Esophagus (tissue), 2 donors: ENCODE measurements around the gene ANKRD52. TPM values are rescaled to one million over a fixed set of nuclear protein-coding genes. Genes with fewer than 3 reads are reported as not detected.
"Not testable (repeated sequence)": the region's sequence is repeated elsewhere in the genome, so short reads cannot be mapped to it uniquely, and the experiment has no call there.

Source experiments
- H3K27ac ChIP-seq, 2 donors: one replicate each; pipeline ENCODE4 v1.5.1; 2013; ENCODE audit warnings: low read depth in 2 of 2, mild to moderate bottlenecking in 2 of 2, inconsistent platforms in 1 of 2, low read length in 1 of 2, moderate library complexity in 1 of 2
- H3K27me3 ChIP-seq, 2 donors: one replicate each; pipeline ENCODE4 v1.6.1; 2013; ENCODE audit warnings: low read length in 2 of 2, control low read depth in 1 of 2, mild to moderate bottlenecking in 1 of 2; ENCODE audit not compliant: insufficient read depth in 2 of 2, control insufficient read depth in 1 of 2
- H3K36me3 ChIP-seq, 2 donors: one replicate each; pipeline ENCODE4 v1.6.1; 2013; ENCODE audit warnings: low read length in 1 of 2; ENCODE audit not compliant: control insufficient read depth in 2 of 2, insufficient read depth in 2 of 2
- H3K4me1 ChIP-seq, 2 donors: one replicate each; pipeline ENCODE4 v1.6.1; 2013; ENCODE audit warnings: low read length in 1 of 2; ENCODE audit not compliant: control insufficient read depth in 2 of 2, insufficient read depth in 2 of 2
- H3K4me3 ChIP-seq, 2 donors: one replicate each; pipeline ENCODE4 v1.5.1; 2013; ENCODE audit warnings: low read length in 2 of 2, mild to moderate bottlenecking in 2 of 2, low read depth in 1 of 2, moderate library complexity in 1 of 2
- H3K9me3 ChIP-seq, 2 donors: one replicate each; pipeline ENCODE4 v1.6.1; 2013; ENCODE audit warnings: mild to moderate bottlenecking in 2 of 2, low read depth in 1 of 2, low read length in 1 of 2, moderate library complexity in 1 of 2; ENCODE audit not compliant: control insufficient read depth in 2 of 2, insufficient read depth in 1 of 2
- WGBS, 2 donors: extraction: QIAGEN DNeasy Blood & Tissue Kit; methylation state at CpG; one replicate each; pipeline ENCODE4 v1.1.7; 2013; 5-methylcytosine and 5-hydroxymethylcytosine counted together
- polyA plus RNA-seq, 2 donors: library from polyadenylated mRNA; stranded (reverse); fragments of 200-250 nt; gene quantifications; one replicate each; pipeline ENCODE4 v1.2.3, GENCODE V29; 2013
- donor health status: healthy with polysubstance abuse.
- donor health status: Bipolar disorder and iron deficiency.

The ANKRD52 gene
- polyA plus RNA-seq, 2 donors: 4.9 to 9.3 TPM

DNA sequence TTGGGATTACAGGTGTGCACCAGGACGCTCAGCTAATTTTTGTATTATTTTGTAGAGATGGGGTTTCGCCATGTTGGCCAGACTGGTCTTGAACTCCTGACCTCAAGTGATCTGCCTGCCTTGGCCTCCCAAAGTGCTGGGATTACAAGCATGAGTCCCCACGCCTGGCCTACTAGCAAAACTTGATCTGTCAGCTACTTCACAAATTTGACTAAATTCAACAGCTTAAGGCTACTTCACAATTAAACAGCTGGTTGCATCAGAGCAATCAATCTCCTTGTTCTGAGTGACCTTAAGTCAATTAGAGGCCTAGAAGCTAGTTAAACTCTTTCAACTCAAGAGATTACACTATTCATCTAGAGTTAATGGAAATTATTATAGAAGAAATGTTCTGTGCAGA lies 20.7 kb upstream of the ANKRD52 start:
- WGBS, 2 donors: 85 to 89% methylated on average over 3 of the region's 3 CpGs
- Histone ChIP-seq H3K27ac (no peak overlapping the region), H3K27me3 (no peaks in the 10 kb centered on the region), H3K4me1 (no peaks in the 10 kb centered on the region), H3K4me3 (no peak overlapping the region), H3K36me3 (peaks cover 16 to 37% of the 10 kb centered on the region in 2 donors), H3K9me3 (no peaks in the 10 kb centered on the region)

DNA sequence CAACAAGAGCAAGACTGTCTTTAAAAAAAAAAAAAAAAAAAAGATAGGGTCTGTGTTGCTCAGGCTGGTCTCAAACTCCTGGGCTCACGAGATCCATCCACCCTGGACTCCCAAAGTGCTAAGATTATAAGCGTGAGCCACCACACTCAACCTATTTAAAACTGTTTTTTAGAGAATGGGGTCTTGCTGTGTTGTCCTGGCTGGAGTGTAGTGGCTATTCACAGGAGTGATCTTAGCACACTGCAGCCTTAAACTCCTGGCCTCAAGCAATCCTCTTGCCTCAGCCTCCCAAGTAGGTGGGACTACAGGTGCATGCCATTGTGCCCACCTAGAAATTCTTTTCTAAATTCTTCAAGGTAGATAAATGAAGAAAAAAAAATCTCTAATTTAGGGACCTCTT lies 16.1 kb upstream of the ANKRD52 start:
- H3K36me3 ChIP-seq: peaks cover 17 to 36% of the 10 kb centered on the region in 2 donors
- 93 to 100% methylated on average over 2 of the region's 2 CpGs for WGBS, 2 donors

DNA sequence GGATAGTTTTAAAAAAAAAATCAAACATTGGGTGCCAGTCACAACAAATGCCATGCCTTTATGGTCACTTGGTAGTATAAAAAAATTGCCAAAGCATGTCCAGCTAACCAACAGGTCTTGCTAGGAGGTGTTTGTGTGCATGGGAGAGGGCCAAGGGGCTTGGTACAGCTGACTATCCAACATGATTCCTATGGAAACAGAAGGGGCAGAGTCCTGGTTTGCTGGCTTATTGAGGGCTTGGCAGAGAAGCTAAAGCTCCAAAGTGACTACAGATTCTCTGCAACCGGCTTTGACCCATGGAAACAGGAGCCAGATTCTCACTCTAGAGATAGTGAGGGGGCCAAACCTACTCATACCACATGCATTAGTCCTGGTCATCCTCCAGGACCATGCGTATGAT lies 14.3 kb upstream of the ANKRD52 start:
- H3K27me3 ChIP-seq, H3K27ac ChIP-seq, H3K4me3 ChIP-seq, H3K4me1 ChIP-seq, H3K9me3 ChIP-seq: not testable (repeated sequence)
- 79 to 92% methylated on average over 2 of the region's 2 CpGs for WGBS, 2 donors
- H3K36me3 ChIP-seq: peaks cover 17 to 29% of the 10 kb centered on the region in 2 donors

More for the DNA sequence above, 16.1 kb upstream of the ANKRD52 start:
- H3K4me3 ChIP-seq: no peak overlapping the region
- no peaks in the 10 kb centered on the region for H3K27me3 ChIP-seq
- H3K27ac ChIP-seq: no peak overlapping the region
- H3K4me1 ChIP-seq: no peaks in the 10 kb centered on the region
- no peaks in the 10 kb centered on the region for H3K9me3 ChIP-seq

DNA sequence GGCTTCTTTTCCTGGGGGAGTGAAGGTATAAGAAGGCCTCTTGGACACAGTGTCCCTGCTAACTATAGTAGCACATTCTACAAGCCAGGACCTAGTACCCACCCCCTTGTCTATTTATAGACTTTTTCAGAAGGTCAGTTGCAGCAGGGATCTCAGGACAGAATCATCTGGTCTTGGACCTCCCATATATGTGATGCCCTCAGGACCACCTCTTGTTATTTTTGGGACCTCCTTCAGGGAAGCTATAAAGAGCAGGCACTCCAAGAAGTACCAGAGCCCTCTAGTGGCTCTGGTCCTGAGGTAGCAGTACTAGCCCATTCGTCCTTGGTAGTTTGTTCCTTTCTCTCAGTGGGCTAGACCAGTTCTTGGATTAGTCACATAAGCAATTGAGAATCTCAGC lies 12.8 kb upstream of the ANKRD52 start:
- H3K4me3 ChIP-seq: no peak overlapping the region
- H3K9me3 ChIP-seq: no peaks in the 10 kb centered on the region
- no peak overlapping the region for H3K27ac ChIP-seq
- peaks cover 0 to 3% of the 10 kb centered on the region in 2 donors for H3K4me1 ChIP-seq
- peaks cover 17 to 25% of the 10 kb centered on the region in 2 donors for H3K36me3 ChIP-seq
- WGBS, 2 donors: 14 to 17% methylated on average over 1 of the region's 1 CpG
- no peaks in the 10 kb centered on the region for H3K27me3 ChIP-seq

DNA sequence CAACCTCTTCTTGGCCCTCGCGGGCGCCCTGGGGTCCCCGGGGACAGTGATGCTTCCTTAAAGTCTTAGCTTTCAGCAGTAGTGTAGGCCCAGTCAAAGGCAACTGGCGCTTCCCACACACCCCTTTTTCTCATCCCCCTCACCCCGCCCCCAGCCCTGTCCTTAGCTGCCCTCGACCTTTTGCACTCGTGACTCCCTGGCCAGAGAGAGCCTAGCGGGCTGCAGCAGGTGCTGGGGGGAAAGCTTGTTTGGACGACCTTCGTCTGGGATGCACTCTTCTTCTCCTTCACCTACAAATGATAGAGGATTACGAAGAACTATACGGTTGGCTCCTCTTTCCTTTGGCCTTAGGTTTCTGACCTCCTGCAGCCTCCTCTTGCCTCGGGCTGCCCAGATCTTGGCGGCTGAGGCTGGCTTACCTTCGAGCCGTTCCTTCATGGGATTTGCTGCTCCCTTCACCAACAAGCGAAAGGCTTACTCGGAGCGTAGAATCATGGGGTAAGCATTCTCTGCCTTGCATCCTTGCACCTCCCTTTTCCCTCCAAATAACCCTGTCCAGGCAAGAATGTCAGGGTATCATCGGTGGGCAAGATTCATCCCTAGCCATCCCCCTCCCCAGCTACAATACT lies 9.4 kb upstream of the ANKRD52 start:
- peaks cover 2 to 5% of the 10 kb centered on the region in 2 donors for H3K36me3 ChIP-seq
- WGBS, 2 donors: 27 to 28% methylated on average over 21 of the region's 21 CpGs
- H3K4me3 ChIP-seq: peak overlapping the region; percentile 66 to 87
- H3K27ac ChIP-seq: peak overlapping the region; percentile 93 to 96
- H3K9me3 ChIP-seq: no peaks in the 10 kb centered on the region
- peaks cover 0 to 3% of the 10 kb centered on the region in 2 donors for H3K4me1 ChIP-seq
- H3K27me3 ChIP-seq: no peaks in the 10 kb centered on the region

DNA sequence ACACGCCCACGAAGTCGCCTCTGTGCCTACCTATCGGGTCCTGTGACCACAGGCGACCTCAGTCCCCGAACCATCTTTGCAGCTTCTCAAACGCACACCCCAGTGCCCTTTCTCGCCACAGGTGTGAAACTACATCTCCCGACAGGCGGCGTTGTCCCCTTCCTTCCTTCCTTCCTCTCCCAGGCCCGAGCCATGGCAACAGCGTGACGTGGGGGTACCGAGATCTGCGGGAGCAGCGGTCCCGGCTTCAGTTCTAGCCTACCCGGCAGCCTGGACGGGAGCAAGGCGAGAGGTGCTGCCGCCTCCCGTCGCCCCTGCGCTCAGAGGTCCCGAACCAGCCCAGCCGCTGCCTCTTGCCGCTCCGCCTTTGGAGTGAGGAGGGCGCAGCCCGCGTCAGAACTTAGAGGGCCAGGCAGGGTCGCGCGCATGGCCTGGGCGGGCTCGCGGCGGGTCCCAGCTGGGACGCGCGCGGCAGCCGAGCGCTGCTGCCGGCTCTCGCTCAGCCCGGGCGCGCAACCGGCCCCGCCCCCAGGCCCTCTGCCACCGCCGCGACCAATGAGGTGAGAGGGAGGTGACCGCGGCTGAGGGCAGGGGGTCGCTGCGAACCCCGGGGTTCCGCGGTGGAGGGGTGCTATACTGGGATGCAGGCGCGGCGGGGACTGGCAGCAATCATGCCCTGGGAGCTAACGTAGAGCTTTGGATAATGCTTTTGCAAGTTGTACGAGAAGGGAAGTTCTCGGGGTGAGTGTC lies 8.7 kb upstream of the ANKRD52 start, which contains the start of gene COQ10A:
Gene COQ10A (plus strand): TSS at position 250 of the 750 bp plus-strand sequence. CDS start 177 bp downstream, at position 427.
- Histone ChIP-seq H3K4me1 (peaks cover 0 to 3% of the 10 kb centered on the region in 2 donors), H3K4me3 (peak within 1 kb of the TSS; percentile 66 to 87)
- WGBS, 2 donors: 0% methylated on average over 62 to 68 of the region's 68 CpGs

DNA sequence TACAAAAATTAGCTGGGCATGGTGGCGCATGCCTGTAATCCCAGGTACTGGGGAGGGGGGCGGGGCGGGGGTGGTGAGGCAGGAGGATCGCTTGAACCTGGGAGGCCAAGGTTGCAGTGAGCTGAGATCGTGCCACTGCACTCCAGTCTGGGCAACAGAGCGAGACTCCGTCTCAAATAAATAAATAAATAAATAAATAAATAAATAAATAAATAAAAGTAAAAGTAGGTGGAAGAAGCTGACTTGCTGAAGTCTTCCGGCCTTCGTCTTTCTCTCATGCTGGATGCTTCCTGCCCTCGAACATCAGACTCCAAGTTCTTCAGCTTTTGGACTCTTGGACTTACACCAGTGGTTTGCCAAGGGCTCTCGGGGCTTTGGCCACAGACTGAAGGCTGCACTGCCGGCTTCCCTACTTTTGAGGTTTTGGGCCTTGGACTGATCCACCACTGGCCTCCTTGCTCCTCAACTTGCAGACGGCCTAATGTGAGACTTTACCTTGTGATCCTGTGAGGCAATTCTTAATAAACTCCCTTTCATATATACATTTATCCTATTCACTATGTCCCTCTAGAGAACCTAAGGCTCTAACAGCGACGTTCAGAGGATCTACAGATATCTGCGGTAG lies 8.0 kb upstream of the ANKRD52 start:
- not testable (repeated sequence) for H3K27me3 ChIP-seq, H3K4me1 ChIP-seq, H3K9me3 ChIP-seq, H3K36me3 ChIP-seq
- Histone ChIP-seq H3K4me3 (peak overlapping the region; percentile 66 to 87), H3K27ac (peak overlapping the region; percentile 93 to 96)
- WGBS, 2 donors: 54% methylated on average over 16 of the region's 16 CpGs

More for the DNA sequence above, 8.7 kb upstream of the ANKRD52 start, which contains the start of gene COQ10A:
- Histone ChIP-seq H3K27me3 (no peaks in the 10 kb centered on the region), H3K27ac (peak within 1 kb of the TSS; percentile 93 to 96), H3K36me3 (peaks cover 0 to 5% of the 10 kb centered on the region in 2 donors), H3K9me3 (no peaks in the 10 kb centered on the region)

DNA sequence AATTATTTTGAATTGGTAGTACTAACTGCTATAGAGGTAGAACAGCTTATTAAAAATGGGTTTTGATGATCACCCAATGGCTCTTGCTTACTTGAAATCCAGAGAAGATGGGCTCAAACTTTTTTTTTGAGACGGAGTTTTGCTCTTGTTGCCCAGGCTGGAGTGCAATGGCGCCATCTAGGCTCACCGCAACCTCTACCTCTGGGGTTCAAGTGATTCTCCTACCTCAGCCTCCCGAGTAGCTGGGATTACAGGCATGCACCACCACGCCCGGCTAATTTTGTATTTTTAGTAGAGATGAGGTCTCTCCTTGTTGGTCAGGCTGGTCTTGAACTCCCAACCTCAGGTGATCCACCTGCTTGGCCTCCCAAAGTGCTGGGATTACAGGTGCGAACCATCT lies 4.8 kb upstream of the ANKRD52 start:
- H3K4me3 ChIP-seq: not testable (repeated sequence)
- WGBS, 2 donors: 91 to 93% methylated on average over 7 of the region's 7 CpGs

DNA sequence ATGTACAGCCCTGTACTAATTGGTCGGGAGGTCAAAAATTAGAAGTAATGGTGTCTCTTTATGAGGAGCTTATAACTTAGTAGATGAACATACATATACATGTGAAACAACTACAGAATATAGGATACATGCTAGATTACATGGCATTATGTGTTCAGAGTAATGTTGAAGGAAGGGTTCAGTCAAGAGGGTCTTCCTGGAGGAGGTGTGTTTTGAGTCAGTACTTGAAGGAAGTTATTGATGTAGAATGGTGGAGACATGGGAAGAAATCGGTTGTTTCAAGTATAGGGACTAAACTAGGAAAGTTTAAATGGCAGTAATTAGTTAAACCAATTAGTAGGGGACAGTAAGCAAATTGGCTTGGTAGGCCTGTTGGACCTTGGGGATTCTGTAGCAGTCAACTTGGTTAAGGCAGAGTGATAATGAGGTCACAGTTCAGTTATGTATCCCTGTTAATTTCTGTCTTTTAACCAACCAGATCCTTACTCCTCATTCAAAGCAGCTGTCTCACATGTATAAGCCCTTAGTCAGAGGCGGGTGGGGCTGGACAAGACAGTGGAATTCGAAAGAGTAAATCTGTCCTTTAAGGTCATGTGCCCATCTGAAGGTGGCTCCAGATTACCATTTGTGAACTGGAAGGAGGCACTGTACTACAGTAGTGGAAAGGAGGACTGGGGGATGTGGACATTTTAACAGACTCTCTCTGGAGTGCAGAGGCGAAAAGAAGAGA lies 3.5 kb upstream of the ANKRD52 start:
- 78 to 79% methylated on average over 5 of the region's 5 CpGs for WGBS, 2 donors
- Histone ChIP-seq H3K36me3 (no peaks in the 10 kb centered on the region), H3K27me3 (no peaks in the 10 kb centered on the region), H3K4me3 (no peak overlapping the region), H3K27ac (no peak overlapping the region), H3K9me3 (no peaks in the 10 kb centered on the region), H3K4me1 (peaks cover 0 to 6% of the 10 kb centered on the region in 2 donors)

More for the DNA sequence above, 4.8 kb upstream of the ANKRD52 start:
- not testable (repeated sequence) for H3K36me3 ChIP-seq, H3K9me3 ChIP-seq, H3K27me3 ChIP-seq, H3K27ac ChIP-seq, H3K4me1 ChIP-seq
